Measurements from ENCODE around the gene CHAT.

DNA sequence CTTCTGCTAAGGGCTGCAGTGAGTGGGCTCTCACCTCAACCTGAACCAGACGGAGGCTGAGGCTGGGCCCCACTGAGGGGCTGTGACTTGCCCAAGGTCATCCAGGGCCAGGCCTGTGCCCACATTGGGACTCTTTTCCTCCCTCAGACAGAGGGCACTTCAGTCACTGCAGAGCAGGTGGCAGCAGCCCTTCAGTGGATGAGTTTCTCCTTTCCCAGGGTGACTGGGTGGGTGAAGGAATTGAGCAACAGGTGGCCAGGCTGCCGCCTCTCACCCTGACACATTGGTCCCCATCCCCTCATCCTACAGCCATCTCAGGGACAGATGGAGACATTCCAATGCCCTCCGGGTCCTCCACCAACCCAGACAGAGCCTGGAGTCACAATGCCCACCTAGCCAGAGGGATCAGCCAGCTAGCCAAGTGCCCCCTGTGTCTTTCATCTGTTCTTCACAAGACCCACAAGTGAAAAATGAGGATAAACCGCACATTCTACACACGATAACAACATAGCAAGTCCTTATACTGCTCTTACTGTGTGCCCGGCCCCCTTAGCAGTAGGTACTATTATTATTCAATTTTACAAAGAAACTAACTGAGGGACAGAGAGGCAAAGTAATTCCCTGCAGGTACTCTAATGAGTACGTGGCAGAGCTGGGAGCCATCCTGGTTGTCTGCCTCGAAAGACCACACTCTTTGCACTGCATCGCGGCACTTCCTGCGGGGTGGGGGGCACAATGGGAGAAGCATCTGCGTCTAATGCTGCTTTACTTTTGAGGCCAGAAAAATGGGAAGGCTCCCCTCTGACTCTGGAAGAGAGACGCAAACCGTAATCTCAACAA, 5.5 kb upstream of the CHAT start:
- TF ChIP-seq, protein P1, sequence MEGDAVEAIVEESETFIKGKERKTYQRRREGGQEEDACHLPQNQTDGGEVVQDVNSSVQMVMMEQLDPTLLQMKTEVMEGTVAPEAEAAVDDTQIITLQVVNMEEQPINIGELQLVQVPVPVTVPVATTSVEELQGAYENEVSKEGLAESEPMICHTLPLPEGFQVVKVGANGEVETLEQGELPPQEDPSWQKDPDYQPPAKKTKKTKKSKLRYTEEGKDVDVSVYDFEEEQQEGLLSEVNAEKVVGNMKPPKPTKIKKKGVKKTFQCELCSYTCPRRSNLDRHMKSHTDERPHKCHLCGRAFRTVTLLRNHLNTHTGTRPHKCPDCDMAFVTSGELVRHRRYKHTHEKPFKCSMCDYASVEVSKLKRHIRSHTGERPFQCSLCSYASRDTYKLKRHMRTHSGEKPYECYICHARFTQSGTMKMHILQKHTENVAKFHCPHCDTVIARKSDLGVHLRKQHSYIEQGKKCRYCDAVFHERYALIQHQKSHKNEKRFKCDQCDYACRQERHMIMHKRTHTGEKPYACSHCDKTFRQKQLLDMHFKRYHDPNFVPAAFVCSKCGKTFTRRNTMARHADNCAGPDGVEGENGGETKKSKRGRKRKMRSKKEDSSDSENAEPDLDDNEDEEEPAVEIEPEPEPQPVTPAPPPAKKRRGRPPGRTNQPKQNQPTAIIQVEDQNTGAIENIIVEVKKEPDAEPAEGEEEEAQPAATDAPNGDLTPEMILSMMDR (IDR thresholded peaks at IDR 0.05), result no peak
- TF ChIP-seq EP300 (IDR thresholded peaks at IDR 0.05), result no peak
- no peak for TF ChIP-seq POLR2A (IDR thresholded peaks at IDR 0.05)

Data from tibial nerve (tissue), 4 donors.